IPS DF 19.7 (cell line): ENCODE results near the gene DIO3.

Experiments used
- DNase-seq: peaks from one replicate; pipeline ENCODE4 v3.0.0-alpha.2; 2013; ENCODE audit warnings: low read depth, low spot score

The DIO3 gene

DNA sequence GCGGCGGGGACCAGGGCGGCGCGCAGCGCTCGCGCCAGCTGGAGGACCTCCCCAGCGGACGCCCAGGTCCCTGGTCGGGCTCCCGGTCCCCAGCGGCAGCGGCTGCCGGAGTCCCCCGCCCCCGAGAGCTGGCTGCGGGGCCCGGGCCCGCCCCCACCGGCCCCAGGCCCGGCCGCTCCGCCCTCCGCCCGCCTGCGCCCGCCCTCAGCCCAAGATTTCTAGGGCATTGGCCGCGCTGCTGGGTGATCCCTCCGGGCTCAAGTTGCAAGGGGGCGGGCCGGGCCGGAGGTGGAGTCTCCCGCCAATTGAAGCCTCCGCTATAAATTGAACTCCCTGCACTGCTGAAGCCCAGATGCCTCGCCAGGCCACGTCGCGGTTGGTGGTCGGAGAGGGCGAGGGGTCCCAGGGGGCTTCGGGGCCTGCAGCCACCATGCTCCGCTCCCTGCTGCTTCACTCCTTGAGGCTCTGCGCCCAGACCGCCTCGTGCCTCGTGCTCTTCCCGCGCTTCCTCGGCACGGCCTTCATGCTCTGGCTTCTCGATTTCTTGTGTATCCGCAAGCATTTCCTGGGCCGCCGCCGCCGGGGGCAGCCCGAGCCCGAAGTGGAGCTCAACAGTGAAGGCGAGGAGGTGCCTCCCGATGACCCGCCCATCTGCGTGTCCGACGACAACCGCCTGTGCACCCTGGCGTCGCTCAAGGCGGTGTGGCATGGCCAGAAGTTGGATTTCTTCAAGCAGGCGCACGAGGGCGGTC lies at the start of gene DIO3:
Gene DIO3 (plus strand): TSS at position 351 of the 752 bp plus-strand sequence.
- peak; percentile 45 for DNase-seq

DNA sequence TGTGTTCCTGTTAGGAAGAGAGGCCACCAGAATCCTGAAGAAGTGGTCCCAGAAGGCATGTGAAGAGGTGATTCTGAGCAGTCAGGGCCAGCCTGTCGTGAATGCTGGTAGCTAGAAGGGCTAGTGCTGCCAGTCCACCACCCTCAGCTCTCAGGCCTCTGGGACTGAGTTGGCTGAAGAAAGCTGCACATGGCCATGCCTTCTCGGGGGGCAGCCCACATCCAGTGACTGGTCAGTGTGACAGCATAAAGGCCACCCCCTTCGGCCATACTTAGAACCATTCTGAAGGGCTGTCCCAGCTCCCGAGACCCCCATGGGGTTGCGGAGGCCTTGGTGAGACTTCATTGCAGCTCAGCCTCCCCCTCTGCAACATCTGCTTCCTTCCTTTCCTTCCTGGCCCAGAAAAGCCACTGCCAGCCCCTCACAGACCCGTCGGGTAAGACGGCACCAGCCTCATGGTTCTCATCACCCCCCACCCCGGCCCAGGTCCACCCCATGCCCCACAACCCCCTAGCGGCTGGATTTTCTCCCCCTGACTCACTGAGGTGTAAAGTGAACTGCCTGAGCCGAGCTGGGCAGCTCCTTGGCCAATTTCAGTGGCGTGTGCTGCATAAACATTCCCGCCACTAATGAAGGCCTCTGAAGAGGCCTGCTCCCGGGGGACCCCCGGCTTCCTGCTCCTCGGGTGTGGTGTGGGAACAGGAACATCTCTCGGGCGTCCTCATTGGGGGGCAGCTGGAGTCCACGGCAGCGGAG lies 49.5 kb upstream of the DIO3 start:
- no peak for DNase-seq

DNA sequence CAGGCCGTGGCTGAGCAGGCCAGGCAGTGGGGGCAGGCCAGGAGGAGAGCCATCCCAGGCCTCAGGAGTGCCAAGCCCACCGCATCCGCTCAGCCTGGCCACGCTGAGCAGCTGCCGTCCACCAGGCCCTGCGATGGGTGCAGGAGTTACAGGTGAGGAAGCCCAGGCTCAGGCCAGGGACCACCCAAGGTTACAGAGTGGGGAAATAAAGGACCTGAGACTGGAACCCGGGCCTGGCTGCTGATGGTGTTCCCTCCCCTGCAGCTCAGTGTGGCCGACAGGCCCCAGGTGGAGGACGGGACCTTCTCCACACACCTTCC lies 49.0 kb upstream of the DIO3 start:
- DNase-seq, result no peak

DNA sequence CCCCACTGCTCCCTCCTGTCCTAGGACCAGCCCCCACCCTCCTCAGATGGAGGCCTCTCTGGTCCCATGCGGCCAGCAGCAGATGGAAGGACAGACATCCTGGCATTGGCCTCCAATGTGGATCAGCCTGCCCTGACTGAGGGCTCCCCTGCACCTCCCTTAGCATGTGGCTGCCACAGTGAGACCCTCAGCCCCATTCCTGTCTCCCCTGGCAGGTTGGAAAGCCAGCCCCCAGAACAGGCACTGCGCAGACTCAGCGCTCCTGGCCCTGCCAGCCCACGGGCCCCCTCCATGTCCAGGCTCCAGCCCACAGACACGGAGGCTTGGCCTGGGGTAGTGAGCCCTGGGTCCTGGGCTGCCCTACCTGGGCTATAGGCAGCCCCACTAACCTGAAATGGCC lies 47.2 kb upstream of the DIO3 start:
- no peak for DNase-seq

DNA sequence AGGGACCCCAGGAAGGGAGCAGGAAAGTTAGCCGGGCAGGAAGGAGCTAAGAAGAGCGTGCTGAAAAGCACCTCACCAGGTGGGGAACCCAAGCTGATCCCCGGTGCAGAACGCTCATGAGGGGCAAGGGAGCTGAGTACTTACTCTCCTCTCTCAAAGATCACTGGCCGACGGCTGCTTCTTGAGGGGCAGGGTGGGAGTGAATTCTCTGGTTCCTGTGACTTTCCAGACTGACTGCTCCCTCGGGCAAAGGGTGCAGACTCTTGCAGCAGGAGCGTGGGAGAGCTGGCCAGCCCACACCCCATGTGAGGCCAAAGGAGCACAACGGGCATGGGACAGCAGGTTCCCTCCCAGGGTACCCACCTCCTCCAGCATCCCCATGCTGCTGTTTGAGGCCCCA lies 44.9 kb upstream of the DIO3 start:
- DNase-seq, result no peak

DNA sequence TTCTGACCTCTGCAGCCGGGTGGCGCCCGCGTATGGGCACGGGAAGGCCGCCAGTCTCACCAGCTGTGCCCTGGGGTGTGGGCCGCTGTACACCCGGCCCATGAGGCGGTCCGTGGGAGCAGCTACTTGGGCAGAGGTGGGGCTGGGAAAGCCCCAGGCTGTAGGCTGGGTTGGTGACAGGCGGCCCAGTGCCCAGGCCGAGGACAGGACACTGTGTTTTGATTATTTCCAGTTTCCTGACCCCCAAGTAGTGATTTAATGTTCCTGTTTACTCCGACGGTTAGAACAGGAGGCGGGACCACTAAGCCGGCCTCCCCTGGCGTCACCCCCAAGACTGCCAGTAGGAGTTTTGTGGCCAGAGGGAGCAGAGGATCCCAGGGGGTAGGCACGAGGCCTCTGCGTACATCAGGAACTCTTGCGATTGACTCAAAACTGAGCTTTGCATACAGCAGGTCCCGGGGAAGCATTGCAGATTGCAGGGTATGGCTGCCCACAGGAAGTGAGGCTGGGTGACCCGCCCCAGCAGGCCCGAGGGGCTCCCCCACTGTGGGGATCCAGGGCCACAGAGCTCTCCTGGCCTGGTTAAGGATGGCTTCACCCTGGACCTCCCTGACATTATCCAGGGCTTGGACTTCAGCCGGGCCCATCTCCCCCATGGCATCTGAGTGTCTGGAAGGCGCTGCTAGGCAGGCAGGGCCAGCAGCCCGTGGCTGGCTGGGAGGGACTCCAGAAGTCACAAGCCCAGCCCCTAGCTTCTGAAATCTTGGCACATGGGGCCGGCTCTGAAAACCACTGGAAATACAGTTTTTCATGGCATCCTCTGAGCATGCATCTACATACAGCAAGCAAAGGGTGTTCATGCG lies 42.5 kb upstream of the DIO3 start:
- DNase-seq, result no peak

DNA sequence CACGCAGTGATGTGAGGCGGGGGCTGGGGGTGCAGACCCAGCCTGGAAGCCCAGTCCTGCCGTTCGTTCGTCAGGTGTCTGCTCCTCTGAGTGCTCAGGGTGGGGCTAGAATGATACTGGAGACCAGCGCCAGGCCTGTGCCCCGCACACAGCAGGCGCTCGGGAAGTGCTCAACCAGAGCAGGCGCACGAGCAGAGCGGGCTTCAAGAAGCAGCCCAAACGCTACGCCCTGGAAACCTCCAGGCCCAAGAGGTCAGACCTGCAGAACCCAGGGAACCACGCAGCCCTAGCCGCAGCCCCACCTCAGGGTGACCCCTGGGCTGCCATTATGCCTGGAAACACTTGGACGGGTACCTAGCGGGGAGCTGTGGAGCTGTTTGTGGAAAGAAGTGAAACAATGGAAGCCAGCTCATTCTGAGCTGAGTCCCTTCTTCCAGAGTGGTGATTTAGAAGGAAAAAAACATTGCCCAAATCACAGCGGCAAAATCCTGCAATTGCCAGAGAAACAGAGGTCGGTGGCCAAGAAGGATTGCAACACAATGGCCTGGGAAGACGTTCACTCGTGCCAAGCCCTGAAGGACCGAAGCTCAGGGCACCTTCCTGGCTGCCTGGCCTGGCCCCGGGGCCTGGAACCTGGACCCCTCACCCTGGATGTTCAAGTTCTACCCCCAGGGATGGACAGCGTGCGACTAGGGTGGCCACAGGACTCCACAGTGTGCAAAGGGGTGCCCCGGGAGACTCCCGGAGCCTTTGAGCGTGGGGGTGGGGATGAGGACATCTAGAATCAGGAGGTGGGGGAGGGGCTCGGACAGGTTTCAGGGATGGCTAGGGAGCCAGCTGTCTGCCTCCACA lies 40.4 kb upstream of the DIO3 start:
- no peak for DNase-seq

DNA sequence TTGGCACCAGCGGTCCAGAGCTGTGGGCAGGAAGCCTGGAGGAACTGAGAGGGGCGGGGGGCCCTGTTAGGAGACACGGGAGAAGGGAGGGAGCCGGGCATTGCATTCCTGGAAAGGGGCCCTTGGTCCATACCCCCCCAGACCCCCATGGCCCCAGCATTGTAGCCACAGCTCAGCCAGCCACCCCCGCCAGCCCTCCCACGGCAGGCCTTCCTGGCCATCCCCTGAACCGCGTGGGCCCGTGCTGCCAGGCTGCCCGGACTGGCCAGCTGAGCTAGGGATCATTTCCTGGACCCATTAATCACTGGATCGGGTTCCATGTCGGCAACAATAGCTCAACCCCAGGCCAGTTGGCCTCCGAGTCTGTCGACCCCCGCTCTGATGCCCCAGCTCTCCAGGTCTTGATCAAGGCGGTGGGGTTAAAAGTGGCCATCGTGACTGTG lies 39.8 kb upstream of the DIO3 start:
- no peak for DNase-seq

DNA sequence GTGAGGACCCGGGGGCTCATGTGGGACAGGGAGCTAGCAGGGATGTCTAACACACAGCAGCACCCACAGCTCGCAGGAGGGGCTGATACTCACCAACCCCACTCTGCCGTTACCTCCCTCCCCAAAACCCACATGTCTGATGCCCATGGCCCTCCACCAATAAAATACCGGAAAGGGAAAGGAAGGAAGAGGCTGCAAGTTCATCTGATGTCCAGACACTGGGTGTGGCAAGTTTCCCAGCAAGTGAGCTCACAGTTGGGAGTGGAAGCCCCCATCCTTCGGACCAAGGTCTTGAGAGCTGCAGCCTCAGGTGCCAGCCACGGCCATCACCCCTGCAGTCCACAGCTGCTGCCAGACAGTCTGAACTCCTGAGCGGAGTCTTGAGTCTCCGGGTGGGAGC lies 39.3 kb upstream of the DIO3 start:
- no peak for DNase-seq

DNA sequence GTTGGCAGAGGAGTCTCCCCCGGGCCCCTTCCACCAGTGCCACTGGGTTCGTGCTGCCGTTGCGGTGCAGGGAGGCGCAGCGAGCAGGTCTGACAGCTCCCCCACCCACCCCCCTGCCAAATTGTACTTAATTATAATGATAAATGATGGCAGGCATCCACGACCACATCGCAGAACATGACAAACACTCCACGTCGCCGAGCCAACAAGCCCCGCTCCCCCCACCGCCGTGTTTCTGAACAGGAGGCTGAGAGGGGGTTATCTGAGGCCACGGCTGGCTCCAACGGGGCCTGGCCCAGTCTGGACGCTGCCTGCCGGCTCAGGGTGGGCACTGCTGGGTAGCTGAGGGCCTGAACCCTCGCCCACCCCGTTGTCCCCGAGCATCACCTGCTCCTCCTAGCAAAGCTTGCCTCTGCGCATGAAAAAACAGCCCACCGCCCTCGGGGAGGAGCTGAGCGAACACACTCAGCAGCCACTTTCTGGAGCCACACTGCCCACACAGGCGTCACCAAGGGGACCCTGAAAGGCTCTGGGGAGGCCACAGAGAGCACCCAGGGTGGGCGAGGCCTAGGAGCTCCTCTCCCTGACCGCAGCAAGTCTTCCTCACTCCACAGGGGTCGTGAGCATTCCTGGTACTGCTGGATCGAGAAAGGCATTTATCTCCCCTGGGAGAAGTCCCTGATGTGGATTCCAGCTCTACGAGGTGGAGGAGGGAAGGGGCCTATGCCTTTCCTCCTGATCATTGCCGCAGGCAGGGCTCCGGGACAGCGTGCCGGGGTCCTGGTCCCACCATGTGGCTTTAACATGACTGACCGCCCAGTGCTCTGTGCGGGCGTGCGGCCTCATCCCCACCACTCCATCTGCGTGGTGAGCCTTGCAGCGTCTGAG lies 35.4 kb upstream of the DIO3 start:
- no peak for DNase-seq

DNA sequence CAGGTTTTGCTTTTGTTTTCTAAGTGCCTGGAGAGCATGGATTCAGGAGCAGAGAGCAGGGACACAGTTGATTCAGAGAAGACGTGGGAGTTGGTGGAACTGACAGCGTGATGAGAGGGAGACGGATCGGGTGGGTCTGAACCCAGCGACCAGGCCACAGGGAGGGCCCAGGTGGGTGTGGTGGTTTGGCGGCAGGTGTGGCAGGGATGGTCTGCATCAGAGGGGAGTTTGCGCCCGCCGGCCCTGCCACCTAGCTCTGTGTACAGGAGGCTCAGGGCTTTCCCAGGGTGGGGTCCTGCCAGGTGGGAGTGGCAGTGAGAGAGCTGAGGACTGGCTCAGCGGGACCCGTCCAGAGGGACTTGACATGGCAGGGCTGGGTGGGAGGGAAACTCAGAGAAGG lies 33.3 kb upstream of the DIO3 start:
- no peak for DNase-seq

DNA sequence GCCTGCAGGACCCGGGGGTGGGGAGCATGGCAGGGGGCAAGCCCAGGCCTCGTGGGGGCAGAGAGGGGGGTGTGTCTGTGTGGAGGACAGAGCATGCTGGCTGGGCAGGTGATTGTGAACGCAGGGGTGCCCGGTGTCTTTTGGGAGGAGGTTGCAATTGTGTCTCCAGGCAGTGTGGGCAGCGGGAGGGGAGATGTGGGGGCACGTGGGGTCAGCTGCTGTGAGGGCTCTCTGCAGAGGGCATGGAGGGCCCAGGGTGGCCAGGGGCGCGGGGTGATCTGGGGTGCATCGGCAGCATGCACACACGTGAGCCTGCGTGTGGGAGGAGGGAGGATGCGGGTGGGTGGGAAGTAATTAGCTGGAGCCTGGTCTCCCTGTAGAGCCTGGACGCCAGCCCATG lies 32.2 kb upstream of the DIO3 start:
- DNase-seq, result no peak

DNA sequence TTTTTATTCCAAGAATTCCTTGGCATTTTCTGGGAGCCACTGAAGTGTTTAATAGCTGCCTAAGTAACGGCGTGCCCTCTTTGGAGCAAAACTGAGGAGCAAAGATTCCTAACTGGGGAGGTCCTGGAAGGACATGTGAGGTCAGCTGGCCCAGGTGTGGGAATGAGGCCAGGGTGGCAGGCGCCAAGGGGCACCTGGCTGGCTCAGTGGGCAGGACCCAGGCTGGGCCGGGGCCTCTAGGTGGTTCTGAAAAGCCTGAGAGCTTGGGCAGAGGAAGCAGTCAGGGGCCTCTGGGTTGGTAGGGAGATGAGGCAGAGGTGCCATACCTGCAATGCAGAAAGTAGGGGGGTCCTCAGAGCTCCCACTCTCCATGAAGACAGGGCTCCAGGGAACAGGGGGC lies 27.1 kb upstream of the DIO3 start:
- no peak for DNase-seq

DNA sequence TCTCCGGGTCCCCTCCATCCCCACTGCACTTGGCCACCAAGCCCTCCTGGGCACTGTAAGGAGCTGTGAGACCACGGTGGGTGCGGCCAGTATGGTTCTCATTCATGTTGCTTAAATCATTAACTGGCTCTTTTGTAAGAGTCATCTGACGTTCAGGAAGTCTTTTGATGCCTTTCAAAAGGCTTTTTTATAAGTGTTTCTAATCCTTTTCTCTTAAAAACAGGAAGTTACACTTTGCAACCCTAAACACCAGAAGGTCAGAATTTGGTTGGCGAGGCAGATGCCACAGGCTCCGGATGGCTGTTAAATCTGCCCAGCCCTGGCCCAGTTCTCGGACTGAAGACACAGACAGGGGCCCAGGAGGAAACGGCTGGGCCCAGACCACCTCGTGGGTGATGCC lies 26.1 kb upstream of the DIO3 start:
- no peak for DNase-seq

DNA sequence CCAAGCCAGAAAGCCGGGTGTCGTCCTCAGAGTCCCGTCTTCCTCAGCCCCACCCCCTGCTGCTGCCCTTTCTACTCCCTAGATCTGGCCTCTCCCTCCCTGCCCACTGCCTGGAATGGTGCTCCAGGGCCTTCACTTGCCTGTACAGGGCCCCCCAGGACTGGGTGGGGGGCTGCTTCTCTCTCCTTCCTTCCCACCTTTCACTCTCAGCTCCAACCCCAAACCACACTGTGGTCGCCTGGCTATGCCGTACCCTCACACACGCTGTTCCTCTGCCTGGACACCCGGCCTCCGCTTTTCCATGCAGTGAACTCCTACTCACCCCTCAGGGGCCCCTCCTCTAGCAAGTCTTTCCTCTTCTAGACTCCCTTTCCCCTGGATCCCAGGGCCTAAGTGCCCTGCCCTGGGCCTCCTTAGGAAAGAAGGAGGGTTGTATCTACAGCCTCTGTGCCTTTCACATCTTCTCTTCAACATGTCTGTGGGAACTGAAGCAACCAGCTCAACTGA lies 25.5 kb upstream of the DIO3 start:
- no peak for DNase-seq

DNA sequence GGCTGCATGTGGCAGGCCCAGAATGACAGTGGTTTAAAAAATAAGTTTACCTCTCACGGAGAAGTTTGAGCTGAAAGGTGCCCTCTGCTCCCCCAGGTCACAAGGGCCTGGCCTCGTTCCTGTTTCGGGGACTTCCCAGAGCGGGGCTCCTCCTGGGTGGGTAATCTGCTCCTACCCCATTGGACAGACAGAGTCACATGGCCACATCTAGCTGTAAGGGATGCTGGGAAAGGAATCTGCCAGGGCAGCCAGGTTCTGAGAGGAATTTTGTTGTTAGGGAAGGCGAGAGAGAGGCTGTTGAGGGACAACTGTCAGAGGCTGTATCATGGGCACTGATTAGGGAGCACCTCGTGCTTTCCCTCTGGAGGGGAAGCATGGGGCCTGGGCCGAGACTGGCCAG lies 24.0 kb upstream of the DIO3 start:
- DNase-seq, result no peak

DNA sequence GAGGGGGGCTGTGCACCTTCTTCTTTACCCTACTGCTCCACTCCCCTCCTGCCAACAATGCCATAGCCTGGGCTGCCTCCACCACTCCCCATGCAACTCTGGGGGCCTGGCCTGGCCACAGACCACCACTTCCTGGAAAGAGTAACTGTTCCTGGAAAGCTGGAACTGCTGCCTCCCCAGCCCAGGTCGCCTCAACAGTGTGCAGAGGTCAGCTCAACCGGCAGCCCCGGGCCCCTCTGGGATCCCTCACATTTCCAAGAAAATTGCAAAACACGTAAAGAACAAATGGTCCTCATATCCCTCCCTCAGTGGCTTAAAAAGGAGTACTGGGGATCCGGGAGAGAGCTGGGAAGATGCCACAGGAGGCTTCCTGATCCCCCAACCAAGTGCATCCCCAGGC lies 22.4 kb upstream of the DIO3 start:
- no peak for DNase-seq

DNA sequence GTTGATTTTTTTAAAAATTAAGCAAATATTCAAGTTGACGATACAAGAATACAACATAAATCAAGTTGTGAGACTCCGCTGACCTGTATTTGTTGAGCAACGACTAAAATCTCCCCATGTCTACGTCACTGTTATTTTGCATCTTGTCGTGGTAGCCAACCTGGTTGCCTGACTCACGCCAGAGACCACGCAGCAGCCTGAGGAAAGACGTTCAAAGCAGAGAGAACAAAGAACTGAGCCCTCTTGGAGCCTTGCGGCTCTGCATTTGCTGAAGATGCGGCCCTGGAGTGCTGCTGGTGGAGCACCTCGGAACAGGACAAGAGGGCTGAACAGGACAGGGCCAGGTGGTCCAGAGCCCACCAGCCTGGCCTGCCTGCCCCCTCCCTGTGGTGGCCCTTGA lies 21.4 kb upstream of the DIO3 start:
- no peak for DNase-seq

DNA sequence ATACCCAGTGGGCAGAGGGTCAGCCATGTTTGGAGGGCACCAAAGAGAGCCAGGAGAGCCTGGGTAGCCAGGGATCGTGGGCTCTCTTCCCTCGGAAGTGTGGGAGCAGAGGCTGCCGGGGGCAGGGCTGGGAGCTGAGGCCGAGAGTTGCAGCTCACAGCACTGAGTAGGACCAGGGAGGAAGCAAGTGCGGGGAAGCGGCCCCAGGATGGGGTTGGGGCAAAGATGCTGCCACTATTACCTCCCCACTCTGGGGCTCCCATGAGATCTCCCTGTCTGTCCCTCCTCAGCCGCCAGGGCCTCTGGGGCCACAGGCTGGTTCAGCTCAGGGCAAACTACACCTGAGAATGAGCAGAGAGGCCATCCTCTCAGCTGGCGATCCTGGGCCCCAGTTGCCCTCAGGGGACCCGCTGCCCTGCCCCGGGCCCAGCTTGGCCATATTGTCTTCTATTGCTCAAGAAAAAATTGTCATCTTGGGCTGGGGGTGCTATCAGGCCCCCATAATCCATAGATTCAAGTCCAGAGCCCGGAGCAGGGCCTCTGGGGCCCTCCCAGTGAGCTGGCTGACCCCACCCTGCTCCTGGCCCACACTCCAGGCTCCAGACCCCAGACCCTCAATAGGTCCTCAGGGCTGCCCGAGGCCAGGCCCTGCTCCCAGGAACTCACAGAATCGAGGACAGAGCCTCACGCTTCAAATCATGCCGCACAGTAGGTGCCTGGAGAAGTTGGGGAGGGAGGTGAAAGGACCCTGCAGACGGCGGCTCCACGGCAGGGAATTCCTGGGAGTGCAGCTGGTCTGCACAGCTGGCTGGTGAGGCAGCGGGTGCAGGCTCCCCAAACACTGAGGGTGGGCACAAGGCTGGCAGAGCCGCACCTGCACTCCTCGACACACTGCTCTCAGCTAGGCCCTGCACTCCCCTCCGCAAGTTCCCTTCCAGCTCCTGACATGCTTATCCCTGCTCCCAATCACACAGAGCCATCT lies 20.5 kb upstream of the DIO3 start:
- DNase-seq, result no peak
